Dendritic cell treated with granulocyte-macrophage colony-stimulating factor and Interleukin-4, amounts not matched to agents 40 ng/mL and 50 ng/mL, for 4 days (primary cell): ENCODE measurements around the gene PDE11A.

ENCODE experiments used
- H3K27ac Mint-ChIP-seq: one replicate; pipeline ENCODE4 v1.8.0; 2022; ENCODE audit warnings: mild to moderate bottlenecking, mixed read lengths
- H3K27me3 Mint-ChIP-seq: one replicate; pipeline ENCODE4 v1.8.0; 2022; ENCODE audit warnings: mild to moderate bottlenecking, mixed read lengths
- H3K36me3 Mint-ChIP-seq: one replicate; pipeline ENCODE4 v1.8.0; 2022; ENCODE audit warnings: low read depth, mixed read lengths
- H3K4me1 Mint-ChIP-seq: one replicate; pipeline ENCODE4 v1.8.0; 2022; ENCODE audit warnings: low read depth, mixed read lengths
- H3K4me3 Mint-ChIP-seq: one replicate; pipeline ENCODE4 v1.8.0; 2022; ENCODE audit warnings: mild to moderate bottlenecking, moderate library complexity, mixed read lengths
- H3K9me3 Mint-ChIP-seq: one replicate; pipeline ENCODE4 v1.8.0; 2022; ENCODE audit warnings: mixed read lengths
- intact Hi-C: fragments of 100-400 bp; cut with micrococcal nuclease; formaldehyde crosslinking; loops from one replicate; pipeline ENCODE4 v1.15.0; 2022

PDE11A gene

GRCh38 chr2:177888581-177888980, 184.0 kb downstream of the PDE11A start:
- Mint-ChIP-seq H3K27me3 (no peaks in the 10 kb centered on the region), H3K9me3 (no peaks in the 10 kb centered on the region), H3K4me1 (no peaks in the 10 kb centered on the region), H3K27ac (no peak overlapping the region), H3K4me3 (no peak overlapping the region), H3K36me3 (no peaks in the 10 kb centered on the region)
- intact Hi-C loops, result no loop called here

DNA sequence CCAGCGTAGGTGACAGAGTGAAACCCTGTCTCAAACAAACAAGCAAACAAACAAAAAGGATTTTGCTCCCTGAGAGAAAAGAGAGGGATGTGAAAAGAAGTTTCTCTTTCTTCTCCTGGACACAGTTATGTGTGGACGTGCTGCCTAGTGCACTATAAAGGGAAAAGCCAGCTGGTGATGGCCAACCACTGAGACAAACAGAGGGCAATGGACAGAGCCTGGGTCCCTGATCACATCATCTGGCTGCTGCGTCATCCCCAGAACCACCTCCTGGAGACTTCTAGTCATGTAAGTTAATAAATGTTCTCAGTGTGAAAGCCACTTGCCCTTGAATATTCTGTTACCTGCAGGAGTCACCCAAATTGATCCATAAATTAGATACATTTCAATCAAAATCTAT, 184.9 kb downstream of the PDE11A start:
- H3K9me3 Mint-ChIP-seq, result no peaks in the 10 kb centered on the region
- no peaks in the 10 kb centered on the region for H3K27me3 Mint-ChIP-seq
- no peak overlapping the region for H3K27ac Mint-ChIP-seq
- H3K4me1 Mint-ChIP-seq, result no peaks in the 10 kb centered on the region
- intact Hi-C loops, result no loop called here
- H3K36me3 Mint-ChIP-seq, result no peaks in the 10 kb centered on the region
- H3K4me3 Mint-ChIP-seq, result no peak overlapping the region

GRCh38 chr2:177886824-177887223, 185.8 kb downstream of the PDE11A start:
- Mint-ChIP-seq H3K4me3 (no peak overlapping the region), H3K27ac (no peak overlapping the region), H3K4me1 (no peaks in the 10 kb centered on the region)

GRCh38 chr2:177885828-177886466, 186.6 kb downstream of the PDE11A start:
- no peaks in the 10 kb centered on the region for H3K4me1 Mint-ChIP-seq
- no peaks in the 10 kb centered on the region for H3K27me3 Mint-ChIP-seq
- H3K36me3 Mint-ChIP-seq, result no peaks in the 10 kb centered on the region
- intact Hi-C loops, result no loop called here
- no peak overlapping the region for H3K4me3 Mint-ChIP-seq
- H3K27ac Mint-ChIP-seq, result no peak overlapping the region
- H3K9me3 Mint-ChIP-seq, result no peaks in the 10 kb centered on the region

More at GRCh38 chr2:177886824-177887223, 185.8 kb downstream of the PDE11A start:
- no peaks in the 10 kb centered on the region for H3K27me3 Mint-ChIP-seq
- no peaks in the 10 kb centered on the region for H3K9me3 Mint-ChIP-seq
- H3K36me3 Mint-ChIP-seq, result no peaks in the 10 kb centered on the region
- intact Hi-C loops, result no loop called here

- no peaks in the 10 kb centered on the region for H3K9me3 Mint-ChIP-seq
- intact Hi-C loops, result no loop called here
- H3K4me3 Mint-ChIP-seq, result no peak overlapping the region
- H3K36me3 Mint-ChIP-seq, result no peaks in the 10 kb centered on the region
- no peaks in the 10 kb centered on the region for H3K4me1 Mint-ChIP-seq
- H3K27ac Mint-ChIP-seq, result no peak overlapping the region
- H3K27me3 Mint-ChIP-seq, result no peaks in the 10 kb centered on the region
These were observed 189.4 kb downstream of the PDE11A start for GRCh38 chr2:177883177-177883576.

DNA sequence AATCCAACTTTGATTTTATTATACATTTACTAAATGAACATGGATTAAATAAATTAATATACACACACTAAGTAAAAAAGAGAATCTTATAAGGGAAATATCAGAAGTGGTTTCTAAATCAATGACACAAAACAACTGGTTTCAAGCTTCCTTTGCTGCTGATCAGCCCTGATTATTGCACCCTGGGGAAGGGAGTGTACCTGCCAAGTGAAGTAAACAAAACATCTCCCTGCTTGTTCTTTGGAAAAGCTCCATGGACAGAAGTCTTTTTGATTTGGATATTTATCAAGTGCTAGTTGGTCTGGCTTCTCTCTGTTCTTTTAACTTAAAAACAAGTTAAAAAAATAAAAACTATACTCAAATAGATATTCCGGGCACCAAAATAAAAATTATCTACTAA, 190.1 kb downstream of the PDE11A start:
- Mint-ChIP-seq H3K9me3 (no peaks in the 10 kb centered on the region), H3K27ac (no peak overlapping the region), H3K4me3 (no peak overlapping the region), H3K27me3 (no peaks in the 10 kb centered on the region), H3K36me3 (no peaks in the 10 kb centered on the region), H3K4me1 (no peaks in the 10 kb centered on the region)
- intact Hi-C loops, result no loop called here

GRCh38 chr2:177881921-177882320, 190.7 kb downstream of the PDE11A start:
- H3K4me1 Mint-ChIP-seq, result no peaks in the 10 kb centered on the region
- H3K9me3 Mint-ChIP-seq, result no peaks in the 10 kb centered on the region
- H3K4me3 Mint-ChIP-seq, result no peak overlapping the region
- no peak overlapping the region for H3K27ac Mint-ChIP-seq
- no peaks in the 10 kb centered on the region for H3K27me3 Mint-ChIP-seq
- no peaks in the 10 kb centered on the region for H3K36me3 Mint-ChIP-seq
- intact Hi-C loops, result no loop called here

- H3K27me3 Mint-ChIP-seq, result no peaks in the 10 kb centered on the region
- no peak overlapping the region for H3K4me3 Mint-ChIP-seq
- H3K9me3 Mint-ChIP-seq, result no peaks in the 10 kb centered on the region
- no peaks in the 10 kb centered on the region for H3K36me3 Mint-ChIP-seq
- intact Hi-C loops, result no loop called here
- H3K27ac Mint-ChIP-seq, result no peak overlapping the region
- no peaks in the 10 kb centered on the region for H3K4me1 Mint-ChIP-seq
These were observed 191.4 kb downstream of the PDE11A start for GRCh38 chr2:177881008-177881747.

DNA sequence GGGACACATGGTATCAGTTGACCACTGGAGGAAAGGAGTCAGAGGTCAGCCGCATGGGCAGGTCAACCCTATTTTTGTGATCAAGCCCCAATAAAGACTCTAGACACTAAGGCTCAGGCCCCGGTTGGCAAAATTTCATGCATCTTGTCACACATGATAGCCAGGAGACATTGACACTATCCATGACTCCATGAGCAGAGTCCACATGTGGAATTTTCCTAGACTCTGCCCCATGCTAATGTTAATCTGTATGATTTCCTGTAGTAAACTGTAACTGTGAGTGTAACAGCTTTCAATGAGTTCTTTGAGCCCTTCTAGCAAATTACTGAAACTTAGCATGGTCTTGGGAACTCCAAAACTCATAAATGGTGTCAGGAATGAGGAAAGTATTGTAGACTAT, 192.3 kb downstream of the PDE11A start:
- Mint-ChIP-seq H3K36me3 (no peaks in the 10 kb centered on the region), H3K27ac (no peak overlapping the region), H3K9me3 (no peaks in the 10 kb centered on the region), H3K4me1 (no peaks in the 10 kb centered on the region), H3K4me3 (no peak overlapping the region), H3K27me3 (no peaks in the 10 kb centered on the region)
- intact Hi-C loops, result no loop called here

GRCh38 chr2:177876950-177877349, 195.6 kb downstream of the PDE11A start:
- intact Hi-C loops, result no loop called here

GRCh38 chr2:177874686-177875085, 197.9 kb downstream of the PDE11A start:
- H3K36me3 Mint-ChIP-seq, result no peaks in the 10 kb centered on the region
- H3K9me3 Mint-ChIP-seq, result no peaks in the 10 kb centered on the region
- H3K4me1 Mint-ChIP-seq, result no peaks in the 10 kb centered on the region
- no peak overlapping the region for H3K4me3 Mint-ChIP-seq
- H3K27me3 Mint-ChIP-seq, result no peaks in the 10 kb centered on the region
- intact Hi-C loops, result no loop called here
- H3K27ac Mint-ChIP-seq, result no peak overlapping the region

More at GRCh38 chr2:177876950-177877349, 195.6 kb downstream of the PDE11A start:
- Mint-ChIP-seq H3K36me3 (no peaks in the 10 kb centered on the region), H3K27ac (no peak overlapping the region), H3K4me3 (no peak overlapping the region), H3K4me1 (no peaks in the 10 kb centered on the region), H3K9me3 (no peaks in the 10 kb centered on the region), H3K27me3 (no peaks in the 10 kb centered on the region)

DNA sequence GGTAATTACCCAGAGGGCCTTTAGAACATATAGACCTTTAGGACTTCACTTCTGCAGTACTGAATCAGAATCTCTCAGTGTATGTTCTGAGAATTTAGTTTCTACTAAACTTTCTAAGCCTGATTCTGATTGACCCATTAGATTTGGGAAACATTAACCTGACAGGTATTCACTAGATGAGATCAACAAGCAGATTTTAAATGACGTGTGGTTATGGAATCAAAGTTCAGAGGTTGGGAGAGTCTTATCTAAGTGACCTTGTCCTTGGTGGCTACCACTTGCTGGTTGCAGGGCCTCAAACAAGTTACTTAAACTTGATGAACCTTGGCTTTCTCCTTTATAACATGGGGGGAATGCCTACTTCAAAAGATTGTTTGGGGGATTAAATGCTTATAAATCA, 198.7 kb downstream of the PDE11A start:
- Mint-ChIP-seq H3K9me3 (no peaks in the 10 kb centered on the region), H3K4me1 (no peaks in the 10 kb centered on the region), H3K4me3 (no peak overlapping the region), H3K36me3 (no peaks in the 10 kb centered on the region), H3K27ac (no peak overlapping the region), H3K27me3 (no peaks in the 10 kb centered on the region)
- intact Hi-C loops, result no loop called here

DNA sequence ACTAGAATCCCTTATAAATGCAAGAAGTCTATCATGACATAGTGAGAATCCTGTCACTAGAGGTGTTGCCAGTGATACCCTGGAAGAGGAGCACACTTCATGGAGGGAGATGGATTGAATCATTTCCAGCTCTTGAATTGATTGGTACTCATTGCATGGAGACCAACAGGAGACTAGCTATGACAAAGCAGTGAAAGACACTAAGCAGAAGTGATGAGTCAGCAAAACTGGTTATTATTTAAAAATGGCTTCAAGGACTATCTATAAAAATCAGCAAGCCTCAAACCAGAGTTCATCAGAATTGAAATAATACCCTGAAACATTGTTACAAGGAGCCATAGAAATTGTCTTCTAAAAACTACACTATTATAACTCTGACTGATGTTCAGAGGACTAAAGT, 200.3 kb downstream of the PDE11A start:
- no peak overlapping the region for H3K4me3 Mint-ChIP-seq
- H3K36me3 Mint-ChIP-seq, result no peaks in the 10 kb centered on the region
- H3K27me3 Mint-ChIP-seq, result no peaks in the 10 kb centered on the region
- intact Hi-C loops, result no loop called here
- H3K4me1 Mint-ChIP-seq, result no peaks in the 10 kb centered on the region
- no peaks in the 10 kb centered on the region for H3K9me3 Mint-ChIP-seq
- no peak overlapping the region for H3K27ac Mint-ChIP-seq

- Mint-ChIP-seq H3K36me3 (no peaks in the 10 kb centered on the region), H3K4me3 (no peak overlapping the region), H3K4me1 (no peaks in the 10 kb centered on the region), H3K27me3 (no peaks in the 10 kb centered on the region), H3K27ac (no peak overlapping the region), H3K9me3 (no peaks in the 10 kb centered on the region)
- intact Hi-C loops, result no loop called here
These were observed 202.7 kb downstream of the PDE11A start for GRCh38 chr2:177869912-177870311.

- Mint-ChIP-seq H3K9me3 (peaks cover 3% of the 10 kb centered on the region), H3K27ac (no peak overlapping the region), H3K4me3 (no peak overlapping the region), H3K27me3 (no peaks in the 10 kb centered on the region), H3K4me1 (no peaks in the 10 kb centered on the region), H3K36me3 (no peaks in the 10 kb centered on the region)
- intact Hi-C loops, result no loop called here
These were observed 203.4 kb downstream of the PDE11A start for GRCh38 chr2:177869209-177869608.
